HG03558 (cell line): Measurements from ENCODE around the gene MORF4L1.
A peak's percentile ranks its signal among the peaks of the same experiment; 100 is the strongest.
"Not testable (repeated sequence)": the region's sequence is repeated elsewhere in the genome, so short reads cannot be mapped to it uniquely, and the experiment has no call there.

Experiments
- ATAC-seq: cut with Tn5 transposase; IDR thresholded peaks from one replicate; pipeline ENCODE4 v1.9.1; 2021; ENCODE audit warnings: moderate number of reproducible peaks; ENCODE audit not compliant: unreplicated experiment; ENCODE audit errors: extremely low read depth

The MORF4L1 gene

GRCh38 chr15:78872155-78872971 lies at the start of gene MORF4L1:
Gene MORF4L1 (plus strand): TSS chr15:78872890. CDS start chr15:78873018, 128 bp downstream.
- ATAC-seq, result peak; percentile 76

- no peak for ATAC-seq
These were observed 43.8 kb upstream of the MORF4L1 start for GRCh38 chr15:78828920-78829319.

GRCh38 chr15:78830514-78831228 lies 42.0 kb upstream of the MORF4L1 start:
- no peak for ATAC-seq

- ATAC-seq, result no peak
These were observed 41.2 kb upstream of the MORF4L1 start for GRCh38 chr15:78831229-78832207.

GRCh38 chr15:78836333-78836732 lies 36.4 kb upstream of the MORF4L1 start:
- ATAC-seq, result no peak

GRCh38 chr15:78837131-78837530 lies 35.6 kb upstream of the MORF4L1 start:
- no peak for ATAC-seq

DNA sequence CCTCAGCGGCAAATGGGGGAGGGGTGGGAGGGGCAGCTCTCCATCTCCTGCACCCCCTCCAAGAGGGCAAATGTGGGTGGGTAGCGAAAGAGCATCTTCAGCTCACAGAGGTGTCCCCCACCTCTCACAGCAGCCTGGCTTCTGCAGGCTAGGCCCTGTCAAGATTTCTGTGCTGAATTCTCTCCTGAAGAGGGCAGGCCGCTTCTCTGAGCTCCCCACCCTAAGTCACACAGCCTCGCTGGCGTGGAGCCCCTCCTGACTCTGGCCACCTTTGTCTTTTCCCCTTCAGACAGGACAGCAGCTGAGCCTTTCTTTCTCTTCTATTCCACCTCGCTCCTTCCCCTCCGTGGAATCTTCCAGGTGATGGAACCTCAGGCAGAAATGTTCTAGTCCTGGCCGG lies 35.1 kb upstream of the MORF4L1 start:
- no peak for ATAC-seq

GRCh38 chr15:78838489-78838888 lies 34.2 kb upstream of the MORF4L1 start:
- ATAC-seq, result no peak

DNA sequence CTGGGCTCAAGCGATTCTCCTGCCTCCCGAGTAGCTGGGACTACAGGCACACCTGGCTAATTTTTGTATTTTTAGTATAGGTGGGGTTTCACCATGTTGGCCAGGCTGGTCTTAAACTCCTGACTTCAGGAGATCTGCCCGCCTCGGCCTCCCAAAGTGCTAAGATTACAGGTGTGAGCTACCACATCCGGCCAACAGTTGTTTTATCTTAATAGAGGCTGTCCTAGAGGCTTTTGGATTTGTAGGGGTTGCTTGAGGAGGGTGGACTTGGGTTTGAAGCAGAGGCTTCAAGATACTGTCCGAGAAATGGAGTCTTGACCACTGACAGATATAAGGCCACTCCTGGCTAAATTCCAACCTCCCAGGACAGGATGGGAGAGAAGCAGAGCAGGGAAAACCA lies 33.5 kb upstream of the MORF4L1 start:
- not testable (repeated sequence) for ATAC-seq

DNA sequence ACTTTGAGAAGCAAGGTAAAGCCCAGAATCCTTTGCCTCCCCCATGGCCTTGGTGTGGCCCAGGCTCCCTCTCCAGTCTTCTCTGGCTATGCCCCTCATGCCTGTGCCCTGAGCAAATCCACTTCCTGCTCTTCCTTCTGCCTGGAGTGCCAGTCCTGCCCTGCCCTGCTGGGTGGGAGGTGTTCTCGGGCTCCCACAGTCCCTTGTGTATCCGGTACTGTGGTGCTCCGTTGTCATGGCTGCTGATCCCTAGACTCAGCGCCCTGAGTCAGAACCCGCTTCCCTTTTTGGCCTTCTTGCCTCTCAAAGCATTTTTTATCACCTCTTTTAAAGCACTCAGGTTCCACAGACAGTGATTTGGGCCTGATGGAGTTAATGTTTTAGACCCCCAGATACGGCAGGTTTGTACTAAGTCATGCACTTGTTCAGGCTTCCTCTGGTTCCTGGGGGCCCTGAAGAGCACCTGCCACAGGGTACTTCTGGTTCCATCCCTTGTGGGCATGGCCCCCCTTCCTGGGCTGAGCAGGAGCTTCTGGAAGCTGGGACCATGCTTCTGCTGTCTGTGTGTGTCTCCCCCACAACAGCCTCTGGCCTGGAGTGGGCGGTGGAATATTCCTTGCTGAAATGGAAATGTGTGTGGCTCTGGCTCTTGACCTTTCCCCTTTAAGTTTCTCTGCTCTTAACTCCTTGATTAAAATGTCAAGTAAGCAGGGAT lies 31.9 kb upstream of the MORF4L1 start:
- ATAC-seq, result no peak

DNA sequence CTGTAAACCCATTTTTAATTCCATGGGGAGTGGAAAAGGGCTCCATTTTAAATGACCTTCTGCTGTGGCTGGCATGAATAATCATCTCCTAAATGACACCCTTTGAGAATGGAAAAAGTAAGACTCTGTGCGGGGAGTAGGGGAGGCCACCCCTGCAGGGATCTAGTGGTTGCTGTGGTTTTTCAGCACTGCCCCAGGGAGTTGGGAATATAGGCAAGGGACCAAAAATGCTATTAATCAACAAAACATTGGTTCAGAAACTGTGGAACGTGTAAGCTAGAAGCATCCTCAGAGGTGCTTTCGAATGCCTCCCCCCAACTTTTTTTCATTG lies 31.3 kb upstream of the MORF4L1 start:
- no peak for ATAC-seq

- no peak for ATAC-seq
These were observed 30.8 kb upstream of the MORF4L1 start for GRCh38 chr15:78841891-78842290.

DNA sequence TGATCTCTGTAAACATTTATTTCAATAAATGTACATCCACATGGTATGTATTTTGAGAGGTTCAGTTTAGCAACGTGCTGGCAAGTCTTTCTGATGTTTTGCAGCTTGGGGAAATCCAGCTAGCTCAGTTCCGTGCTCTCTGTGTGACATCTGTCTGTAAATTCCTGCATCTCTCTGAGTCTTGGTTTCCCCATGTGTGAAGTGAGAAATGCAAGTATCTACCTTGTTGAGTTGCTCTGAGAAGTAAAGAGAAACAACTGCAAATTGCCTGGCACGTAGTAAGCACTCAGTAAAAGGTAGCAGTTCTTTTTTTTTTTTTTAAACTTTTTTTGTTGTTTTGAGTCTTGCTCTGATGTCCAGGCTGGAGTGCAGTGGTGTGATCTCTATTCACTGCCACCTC lies 30.2 kb upstream of the MORF4L1 start:
- no peak for ATAC-seq

GRCh38 chr15:78846906-78847305 lies 25.8 kb upstream of the MORF4L1 start:
- not testable (repeated sequence) for ATAC-seq

DNA sequence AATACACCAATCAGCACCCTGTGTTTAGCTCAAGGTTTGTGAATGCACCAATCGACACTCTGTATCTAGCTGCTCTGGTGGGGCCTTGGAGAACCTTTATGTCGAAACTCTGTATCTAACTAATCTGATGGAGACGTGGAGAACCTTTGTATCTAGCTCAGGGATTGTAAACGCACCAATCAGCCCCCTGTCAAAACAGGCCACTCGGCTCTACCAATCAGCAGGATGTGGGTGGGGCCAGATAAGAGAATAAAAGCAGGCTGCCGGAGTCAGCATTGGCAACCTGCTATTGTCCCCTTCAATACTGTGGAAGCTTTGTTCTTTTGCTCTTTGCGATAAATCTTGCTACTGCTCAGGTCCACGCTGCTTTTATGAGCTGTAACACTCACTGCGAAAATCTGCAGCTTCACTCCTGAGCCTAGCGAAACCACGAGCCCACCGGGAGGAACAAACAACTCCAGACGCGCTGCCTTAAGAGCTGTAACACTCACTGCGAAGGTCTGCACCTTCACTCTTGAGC lies 25.2 kb upstream of the MORF4L1 start:
- not testable (repeated sequence) for ATAC-seq

DNA sequence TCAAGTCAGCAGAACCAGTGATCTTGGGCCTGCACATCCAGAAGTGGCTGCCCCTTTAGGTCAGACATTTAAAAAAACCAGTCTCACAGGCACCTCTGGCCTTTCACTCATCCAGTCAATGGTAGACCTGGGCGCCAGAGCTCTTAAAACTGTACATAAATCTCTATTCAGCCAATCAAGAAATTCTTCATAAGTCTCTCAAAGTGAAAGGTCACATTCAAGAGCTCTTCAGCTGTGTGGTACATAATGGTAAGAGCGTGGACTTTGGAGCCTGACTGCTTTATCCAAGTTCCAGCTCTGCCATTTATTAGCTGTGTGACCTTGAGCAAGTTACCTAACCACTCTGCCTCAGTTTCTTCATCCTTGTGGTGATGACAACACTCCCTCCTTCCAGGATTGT lies 22.3 kb upstream of the MORF4L1 start:
- no peak for ATAC-seq

GRCh38 chr15:78850941-78851755 lies 21.5 kb upstream of the MORF4L1 start:
- no peak for ATAC-seq

DNA sequence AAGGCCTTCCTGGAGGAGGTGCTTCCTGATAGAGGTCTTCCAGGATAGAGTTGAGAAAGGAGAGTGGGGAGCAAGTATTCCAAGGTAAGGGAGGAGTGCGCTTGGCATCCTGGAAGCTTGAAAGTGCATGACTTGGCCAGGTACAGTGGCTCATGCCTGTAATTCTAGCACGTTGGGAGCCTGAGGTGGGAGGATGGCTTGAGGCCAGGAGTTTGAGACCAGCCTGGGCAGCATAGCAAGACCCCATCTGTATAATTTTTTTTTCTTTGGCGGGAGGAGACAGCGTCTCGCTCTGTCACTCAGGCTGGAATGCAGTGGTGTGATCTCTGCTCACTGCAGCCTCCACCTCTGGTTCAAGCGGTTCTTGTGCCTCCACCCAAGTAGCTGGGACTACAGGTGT lies 19.2 kb upstream of the MORF4L1 start:
- no peak for ATAC-seq

DNA sequence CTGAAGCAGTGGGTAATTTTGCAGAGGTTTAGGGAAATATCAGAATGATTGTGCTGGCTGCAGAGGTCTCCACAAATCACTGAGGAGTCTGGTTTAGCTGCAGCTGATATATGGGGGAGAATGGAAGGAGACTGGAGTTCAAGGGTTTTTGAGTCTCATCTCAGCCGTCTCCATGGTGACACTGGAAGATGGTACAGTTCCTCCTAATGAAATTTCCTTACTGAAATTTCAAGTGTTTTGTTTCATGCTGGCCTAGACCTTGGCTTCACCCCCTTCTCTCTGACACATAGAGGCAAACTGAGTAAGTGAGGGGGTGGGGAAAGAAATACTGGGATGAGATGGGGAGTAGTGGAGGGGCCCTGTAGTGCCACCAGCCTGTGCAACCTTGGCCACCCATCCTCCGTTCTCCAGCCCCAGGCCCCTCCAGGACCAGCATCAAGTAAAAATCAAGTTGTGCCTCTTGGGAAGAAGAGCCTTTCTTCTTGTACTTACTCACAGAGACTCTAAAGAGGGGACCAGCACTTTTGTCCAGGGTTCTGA lies 17.8 kb upstream of the MORF4L1 start:
- ATAC-seq, result no peak
